Mesothelial cell of epicardium (in vitro differentiated cells): Measurements from ENCODE around the gene DMC1. TPM values are rescaled to one million over a fixed set of nuclear protein-coding genes. Genes with fewer than 3 reads are reported as not detected.
"Not testable (repeated sequence)": the region's sequence is repeated elsewhere in the genome, so short reads cannot be mapped to it uniquely, and the experiment has no call there.

ENCODE experiments used
- DNase-seq, 2 experiments: peaks; one replicate each; pipeline ENCODE4 v3.0.0; 2021; ENCODE audit warnings: low spot score in 2 of 2; ENCODE audit not compliant: unreplicated experiment in 2 of 2
- H3K27ac Mint-ChIP-seq: 2 replicates; pipeline ENCODE4 v1.8.0; 2021; ENCODE audit warnings: mixed read lengths
- H3K27me3 Mint-ChIP-seq: 2 replicates; pipeline ENCODE4 v1.8.0; 2021; ENCODE audit warnings: low read depth, mixed read lengths
- H3K36me3 Mint-ChIP-seq: 2 replicates; pipeline ENCODE4 v1.8.0; 2021; ENCODE audit warnings: mixed read lengths
- H3K4me1 Mint-ChIP-seq: 2 replicates; pipeline ENCODE4 v1.8.0; 2021; ENCODE audit warnings: mixed read lengths
- H3K4me3 Mint-ChIP-seq: 2 replicates; pipeline ENCODE4 v1.8.0; 2021; ENCODE audit warnings: mild to moderate bottlenecking, moderate library complexity, mixed read lengths
- H3K9me3 Mint-ChIP-seq: 2 replicates; pipeline ENCODE4 v1.8.0; 2021; ENCODE audit warnings: mixed read lengths
- total RNA-seq: library from RNA; stranded (reverse); gene quantifications from 3 replicates; pipeline ENCODE4 v1.2.1, GENCODE V29; 2021
- TF ChIP-seq, protein P1 (sequence below): fragments of 200-600 bp; sonication (generic); IDR thresholded peaks from one replicate; pipeline ENCODE4 v1.5.0; 2021; ENCODE audit warnings: antibody characterized with exemption; ENCODE audit not compliant: unreplicated experiment

Gene DMC1
- 2.8 to 4.8 TPM (median 4.2 TPM) in 3 replicates for total RNA-seq

DNA sequence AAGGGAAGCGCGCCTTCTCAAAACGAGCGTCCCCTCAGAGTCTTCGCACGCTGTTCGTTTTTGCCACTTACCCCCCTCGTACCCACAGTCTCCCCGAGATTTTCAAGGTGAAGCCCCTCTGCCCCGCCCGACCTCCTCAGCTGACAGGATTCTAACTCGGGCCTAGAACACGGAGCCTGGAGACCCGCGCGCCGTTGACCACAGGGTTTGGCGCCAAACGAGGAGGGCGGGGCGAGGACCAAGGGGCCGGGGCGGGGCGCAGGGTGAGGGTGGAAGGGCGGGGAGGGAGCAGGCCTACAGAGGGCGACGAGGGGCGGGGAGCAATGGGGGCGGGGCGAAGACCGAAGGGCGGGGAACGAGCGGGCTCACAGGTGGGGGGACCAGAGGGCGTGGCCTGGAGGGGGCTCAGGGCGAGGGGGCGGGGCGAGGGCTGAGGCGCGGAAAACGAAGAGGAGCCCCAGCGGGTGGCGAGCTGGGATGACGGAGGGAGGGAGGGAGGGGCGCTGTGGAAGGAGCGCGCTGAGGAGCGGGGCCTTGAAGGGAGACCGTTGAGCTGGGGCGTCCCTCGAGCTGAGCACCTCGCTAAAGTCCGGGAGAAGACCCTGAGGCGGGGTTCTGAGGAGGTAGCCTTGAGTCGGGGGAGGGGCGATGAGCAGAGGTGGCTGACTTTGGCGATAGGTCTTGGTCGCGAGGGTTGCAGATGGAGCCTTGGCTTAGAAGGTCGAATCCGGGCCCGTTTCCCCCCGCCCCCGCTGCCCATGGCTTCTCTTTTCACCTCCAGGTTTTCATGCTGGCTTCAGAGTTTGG is at the start of gene DMC1:
DMC1 (minus strand) TSS at position 212 of the 807 bp plus-strand sequence. CDS start 1,927 bp downstream, outside the sequence.
- peak within 1 kb of the TSS; percentile 81 for H3K27ac Mint-ChIP-seq
- no peaks in the 10 kb centered on the region for H3K9me3 Mint-ChIP-seq
- H3K4me1 Mint-ChIP-seq: peaks cover 16% of the 10 kb centered on the region
- TF ChIP-seq, protein P1, sequence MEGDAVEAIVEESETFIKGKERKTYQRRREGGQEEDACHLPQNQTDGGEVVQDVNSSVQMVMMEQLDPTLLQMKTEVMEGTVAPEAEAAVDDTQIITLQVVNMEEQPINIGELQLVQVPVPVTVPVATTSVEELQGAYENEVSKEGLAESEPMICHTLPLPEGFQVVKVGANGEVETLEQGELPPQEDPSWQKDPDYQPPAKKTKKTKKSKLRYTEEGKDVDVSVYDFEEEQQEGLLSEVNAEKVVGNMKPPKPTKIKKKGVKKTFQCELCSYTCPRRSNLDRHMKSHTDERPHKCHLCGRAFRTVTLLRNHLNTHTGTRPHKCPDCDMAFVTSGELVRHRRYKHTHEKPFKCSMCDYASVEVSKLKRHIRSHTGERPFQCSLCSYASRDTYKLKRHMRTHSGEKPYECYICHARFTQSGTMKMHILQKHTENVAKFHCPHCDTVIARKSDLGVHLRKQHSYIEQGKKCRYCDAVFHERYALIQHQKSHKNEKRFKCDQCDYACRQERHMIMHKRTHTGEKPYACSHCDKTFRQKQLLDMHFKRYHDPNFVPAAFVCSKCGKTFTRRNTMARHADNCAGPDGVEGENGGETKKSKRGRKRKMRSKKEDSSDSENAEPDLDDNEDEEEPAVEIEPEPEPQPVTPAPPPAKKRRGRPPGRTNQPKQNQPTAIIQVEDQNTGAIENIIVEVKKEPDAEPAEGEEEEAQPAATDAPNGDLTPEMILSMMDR: no peak
- peaks cover 8% of the 10 kb centered on the region for H3K27me3 Mint-ChIP-seq
- H3K4me3 Mint-ChIP-seq: peak within 1 kb of the TSS; percentile 76
- H3K36me3 Mint-ChIP-seq: no peaks in the 10 kb centered on the region
- DNase-seq: peak; percentile 88 to 95

- Mint-ChIP-seq H3K9me3 (peaks cover 13% of the 10 kb centered on the region), H3K36me3 (peaks cover 49% of the 10 kb centered on the region), H3K4me3 (no peak overlapping the region), H3K27ac (no peak overlapping the region), H3K27me3 (no peaks in the 10 kb centered on the region), H3K4me1 (no peaks in the 10 kb centered on the region)
- TF ChIP-seq, protein P1: no peak
- DNase-seq: no peak
These were observed 48.7 kb upstream of the DMC1 start for GRCh38 chr22:38618682-38619081.

GRCh38 chr22:38618258-38618657 is 48.3 kb upstream of the DMC1 start:
- no peak overlapping the region for H3K4me3 Mint-ChIP-seq
- H3K27me3 Mint-ChIP-seq: no peaks in the 10 kb centered on the region
- DNase-seq: no peak
- peaks cover 13% of the 10 kb centered on the region for H3K9me3 Mint-ChIP-seq
- peaks cover 48% of the 10 kb centered on the region for H3K36me3 Mint-ChIP-seq
- TF ChIP-seq, protein P1: no peak
- no peaks in the 10 kb centered on the region for H3K4me1 Mint-ChIP-seq
- no peak overlapping the region for H3K27ac Mint-ChIP-seq

GRCh38 chr22:38615064-38615405 is 45.1 kb upstream of the DMC1 start:
- H3K4me1 Mint-ChIP-seq, DNase-seq, H3K4me3 Mint-ChIP-seq, H3K27ac Mint-ChIP-seq, H3K27me3 Mint-ChIP-seq: not testable (repeated sequence)
- Mint-ChIP-seq H3K9me3 (peaks cover 13% of the 10 kb centered on the region), H3K36me3 (peaks cover 52% of the 10 kb centered on the region)

DNA sequence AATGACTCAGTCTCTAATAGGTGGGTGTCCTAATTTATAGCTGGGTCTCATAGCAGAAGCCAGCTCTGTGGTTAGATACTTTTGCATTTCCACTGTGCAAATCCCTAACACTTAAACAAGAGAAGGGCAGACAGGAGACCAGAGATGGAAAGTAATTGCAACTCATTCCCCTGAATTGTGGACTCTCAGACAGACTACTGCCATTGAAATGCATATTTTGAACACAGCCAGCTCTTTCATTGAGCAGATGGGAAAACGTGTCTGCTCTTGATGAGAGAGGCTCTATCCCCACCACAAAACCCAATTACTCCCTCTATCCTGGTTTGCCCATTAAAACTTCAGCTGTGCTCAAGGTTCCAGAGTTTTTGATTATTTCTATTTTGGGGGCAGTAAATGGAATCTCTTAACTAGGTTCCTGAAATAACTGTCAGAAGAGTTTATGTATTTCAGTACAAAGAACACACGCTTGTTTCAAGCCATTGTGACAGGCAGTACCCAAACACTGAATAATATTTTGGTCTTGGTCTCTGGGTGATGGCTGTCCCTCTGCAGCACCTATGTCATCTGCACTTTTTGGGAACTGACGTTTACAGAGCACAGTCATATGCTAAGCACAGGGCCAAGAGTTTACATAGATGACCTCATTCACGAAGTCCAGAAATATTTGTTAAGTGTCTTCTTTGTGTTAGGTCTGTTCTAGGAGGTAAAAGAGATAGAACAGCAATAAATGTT is 44.5 kb upstream of the DMC1 start:
- Mint-ChIP-seq H3K36me3 (peaks cover 48% of the 10 kb centered on the region), H3K4me3 (no peak overlapping the region), H3K27me3 (no peaks in the 10 kb centered on the region), H3K9me3 (peaks cover 13% of the 10 kb centered on the region), H3K4me1 (no peaks in the 10 kb centered on the region), H3K27ac (no peak overlapping the region)
- DNase-seq: no peak
- TF ChIP-seq, protein P1: no peak

DNA sequence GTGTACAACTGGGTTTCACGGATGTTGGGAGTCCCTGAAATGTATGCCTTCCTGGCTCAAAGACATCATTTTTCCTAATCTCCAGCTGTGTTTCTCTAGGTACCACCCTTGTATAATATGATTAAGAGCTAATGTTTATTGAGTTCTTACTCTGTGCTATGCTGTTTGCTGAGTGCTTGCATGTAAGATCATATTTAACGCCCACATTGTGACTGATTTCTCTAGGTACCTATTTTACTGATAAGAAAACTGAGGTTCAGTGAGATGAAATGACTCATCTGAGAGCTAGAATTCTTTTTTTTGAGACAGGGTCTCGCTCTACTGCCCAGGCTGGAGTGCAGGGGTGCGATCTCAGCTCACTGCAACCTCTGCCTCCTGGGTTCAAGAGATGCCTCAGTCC is 43.6 kb upstream of the DMC1 start:
- no peak overlapping the region for H3K4me3 Mint-ChIP-seq
- peaks cover 8% of the 10 kb centered on the region for H3K9me3 Mint-ChIP-seq
- no peak overlapping the region for H3K27ac Mint-ChIP-seq
- H3K36me3 Mint-ChIP-seq: peaks cover 46% of the 10 kb centered on the region
- H3K4me1 Mint-ChIP-seq: no peaks in the 10 kb centered on the region
- H3K27me3 Mint-ChIP-seq: no peaks in the 10 kb centered on the region
- DNase-seq: no peak
- TF ChIP-seq, protein P1: no peak
